GM18907 (cell line): ENCODE measurements around the gene COL6A1.
A peak's percentile ranks its signal among the peaks of the same experiment; 100 is the strongest.
"Not testable (repeated sequence)": the region's sequence is repeated elsewhere in the genome, so short reads cannot be mapped to it uniquely, and the experiment has no call there.

Experiments
- ATAC-seq: cut with Tn5 transposase; IDR thresholded peaks from one replicate; pipeline ENCODE4 v1.9.1; 2021; ENCODE audit warnings: mild to moderate bottlenecking, moderate library complexity; ENCODE audit not compliant: unreplicated experiment

COL6A1 gene

DNA sequence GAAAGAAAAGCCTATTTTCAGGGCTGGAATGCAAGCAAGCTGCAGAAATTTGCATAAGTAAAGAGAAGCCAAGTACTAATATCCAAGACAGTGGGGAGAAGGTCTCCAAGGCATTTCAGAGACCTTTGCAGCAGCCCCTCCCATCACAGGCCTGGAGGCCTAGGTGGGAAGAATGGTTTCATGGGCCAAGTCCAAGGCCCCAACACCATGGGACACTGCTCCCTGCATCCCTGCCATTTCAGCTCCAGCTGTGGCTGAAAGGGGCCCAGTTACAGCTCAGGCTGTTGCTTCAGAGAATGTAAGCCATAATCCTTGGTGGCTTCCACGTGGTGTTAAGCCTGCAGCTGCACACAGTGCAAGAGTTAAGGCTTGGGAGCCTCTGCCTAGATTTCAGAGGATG, 16.9 kb upstream of the COL6A1 start:
- ATAC-seq: no peak

DNA sequence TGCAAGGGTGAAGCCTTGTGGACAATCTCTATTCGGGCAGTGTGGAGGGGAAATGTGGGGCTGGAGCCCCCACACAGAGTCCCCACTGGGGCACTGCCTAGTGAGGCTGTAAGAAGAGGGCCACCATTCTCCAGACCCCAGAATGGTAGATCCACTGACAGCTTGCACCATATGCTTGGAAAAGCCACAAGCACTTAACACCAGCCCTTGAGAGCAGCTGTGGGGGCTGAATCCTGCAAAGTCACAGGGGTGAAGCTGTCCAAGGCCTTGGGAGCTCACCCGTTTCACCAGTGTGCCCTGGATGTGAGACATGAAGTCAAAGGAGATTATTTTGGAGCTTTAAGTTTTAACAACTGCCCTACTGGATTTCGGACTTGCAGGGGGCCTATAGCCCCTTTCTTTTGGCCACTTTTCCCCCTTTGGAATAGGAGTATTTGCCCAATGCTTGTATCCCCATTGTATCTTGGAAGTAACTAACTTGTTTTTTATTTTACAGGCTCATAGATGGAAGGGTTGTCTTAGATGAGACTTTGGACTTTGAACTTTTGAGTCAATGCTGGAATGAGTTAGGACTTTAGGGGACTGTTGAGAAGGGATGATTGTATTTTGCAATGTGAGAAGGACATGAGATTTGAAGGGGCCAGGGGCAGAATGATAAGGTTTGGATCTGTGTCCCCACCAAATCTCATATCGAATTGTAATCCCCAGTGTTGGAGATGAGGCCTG, 16.3 kb upstream of the COL6A1 start:
- ATAC-seq: no peak

DNA sequence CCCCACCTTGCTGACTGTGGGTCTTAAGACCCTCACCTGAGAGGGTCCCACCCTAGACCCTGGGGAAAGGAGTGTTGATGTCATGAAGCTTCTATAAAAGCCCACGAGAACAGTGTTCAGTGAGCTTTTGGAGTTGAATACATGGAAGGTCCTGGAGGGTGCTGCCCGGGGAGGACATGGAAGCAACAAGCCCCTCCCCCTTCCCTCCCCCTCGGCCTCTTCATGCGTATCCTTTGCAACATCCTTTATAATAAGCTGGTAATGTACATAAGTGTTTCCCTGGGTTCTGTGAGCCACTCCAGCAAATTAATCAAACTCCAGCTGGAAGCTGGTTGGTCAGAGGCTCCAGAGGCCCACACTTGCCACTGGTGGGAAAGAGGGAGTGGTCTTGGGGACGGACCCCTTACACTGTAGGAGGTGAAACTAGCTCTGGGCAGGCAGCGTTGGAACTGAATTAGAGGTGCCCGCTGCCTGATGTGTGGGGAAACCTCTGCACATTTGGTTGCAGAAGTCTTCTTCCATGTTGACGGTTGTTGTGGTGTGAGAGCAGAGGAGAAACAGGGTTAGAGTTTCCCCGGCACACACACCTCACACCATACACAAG, 14.7 kb upstream of the COL6A1 start:
- ATAC-seq: no peak

DNA sequence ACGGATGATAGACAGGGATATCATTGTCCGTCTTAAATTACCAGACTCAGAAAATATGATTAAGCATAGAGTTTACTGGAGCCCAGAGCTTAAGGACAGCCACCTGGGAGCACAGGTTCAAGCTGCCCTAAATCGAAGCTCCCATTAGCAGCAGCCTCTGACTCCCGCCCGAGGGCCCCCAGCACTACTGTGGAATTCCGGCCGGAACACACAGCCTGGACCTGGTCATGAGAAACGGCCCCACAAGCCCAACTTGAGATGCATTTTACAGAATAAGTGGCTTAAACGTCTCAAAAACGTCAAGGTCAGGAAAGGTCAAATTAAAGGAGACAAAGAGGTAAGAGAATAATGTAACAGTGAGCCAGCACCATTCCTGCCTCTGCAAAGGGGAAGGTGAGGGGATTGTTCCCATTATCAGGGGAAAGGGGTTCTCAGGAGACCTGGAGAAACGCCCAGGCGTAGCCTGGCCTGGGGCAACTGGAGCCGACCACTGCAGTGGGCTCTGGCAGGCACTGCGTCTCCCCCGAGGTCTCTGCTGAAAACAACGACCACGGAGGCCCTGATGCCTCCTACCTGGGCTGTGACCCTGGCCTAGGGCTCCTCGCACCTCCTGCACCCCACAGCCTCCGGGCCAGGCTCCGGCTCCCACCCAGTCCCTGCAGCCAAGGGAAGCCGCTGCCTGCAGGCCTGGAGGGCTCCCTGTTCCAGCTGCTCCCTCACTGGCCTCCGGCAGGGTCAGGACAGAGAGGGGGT, 11.5 kb upstream of the COL6A1 start:
- no peak for ATAC-seq

DNA sequence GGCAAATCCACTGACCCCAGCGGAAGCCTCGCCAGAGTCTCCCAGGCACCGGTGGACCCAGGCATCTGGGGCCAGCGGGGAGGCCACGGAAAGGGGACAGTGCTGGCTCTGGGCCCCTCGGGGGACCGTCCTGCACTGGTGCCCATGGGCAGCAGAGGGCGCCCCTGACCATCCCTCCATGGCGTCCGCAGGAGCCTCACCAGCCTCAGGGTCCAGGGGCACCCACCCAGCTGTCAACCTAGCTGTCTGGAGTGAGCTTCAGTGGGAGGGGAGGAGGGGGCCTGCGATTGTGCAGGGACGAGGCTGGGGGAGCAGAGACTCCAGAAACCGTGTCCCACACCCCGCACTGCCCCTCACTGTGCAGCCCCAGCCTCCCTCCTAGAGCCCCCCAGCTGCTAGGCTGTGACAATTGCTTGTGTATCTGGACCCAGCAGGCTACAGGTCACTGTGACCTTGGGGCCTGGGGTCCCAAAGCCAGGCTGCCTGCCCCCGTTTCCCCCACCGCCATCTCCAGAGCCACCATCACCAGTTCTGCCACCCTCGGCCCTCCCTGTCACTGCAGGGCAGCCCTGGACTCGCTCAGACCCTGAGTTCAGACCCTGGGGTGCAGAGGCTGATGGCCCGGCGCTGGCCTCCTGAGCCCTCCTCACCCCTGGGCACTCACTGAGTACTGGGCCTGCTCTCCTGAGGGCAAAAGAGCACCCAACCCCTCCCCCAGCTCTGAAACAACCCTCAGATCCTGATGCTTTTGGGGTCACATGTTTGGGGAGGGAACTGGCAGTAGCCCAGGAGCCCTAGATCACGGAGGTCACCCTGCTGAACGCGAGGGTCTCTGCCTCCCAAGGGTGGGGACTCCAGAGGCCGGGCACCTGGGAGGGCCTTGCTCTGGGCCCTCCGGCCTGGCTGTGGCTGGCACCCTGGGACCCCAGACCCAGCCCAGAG, 10.6 kb upstream of the COL6A1 start:
- ATAC-seq: no peak

DNA sequence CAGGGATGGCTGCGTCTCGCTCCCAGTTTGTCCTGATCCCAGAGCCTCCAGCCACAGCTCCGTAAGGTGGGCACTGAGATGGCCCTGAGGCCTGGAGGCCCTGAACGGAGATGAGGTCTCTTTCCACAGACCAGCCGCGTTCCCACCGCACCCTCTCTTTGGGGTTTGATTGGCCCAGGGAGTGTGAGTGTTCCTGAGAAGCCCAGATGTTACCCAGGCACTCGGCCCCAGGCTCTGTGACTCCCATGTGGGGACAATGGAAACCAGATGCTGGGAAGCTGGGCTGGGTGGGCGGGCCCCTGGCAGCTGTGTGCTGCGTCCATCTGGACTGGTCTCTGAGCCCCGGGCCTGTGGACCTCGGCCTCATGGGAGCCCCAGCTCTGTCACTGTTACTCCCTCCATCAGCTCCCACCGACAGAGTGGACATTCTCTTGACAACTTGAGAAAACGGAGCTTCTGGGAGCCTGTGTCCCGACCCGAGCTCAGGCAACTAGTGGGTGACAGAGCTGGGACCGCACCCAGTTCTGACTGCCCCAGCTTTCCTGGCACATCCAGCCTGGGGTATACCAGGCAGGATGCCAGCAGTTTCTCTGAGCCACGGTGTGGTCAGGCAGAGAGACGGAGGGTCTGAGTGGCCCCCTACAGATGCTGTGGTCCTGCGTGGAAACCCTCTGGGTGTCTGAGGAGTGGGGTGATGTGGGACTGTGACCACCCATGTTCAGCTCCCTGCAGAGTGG, 9.8 kb upstream of the COL6A1 start:
- no peak for ATAC-seq

DNA sequence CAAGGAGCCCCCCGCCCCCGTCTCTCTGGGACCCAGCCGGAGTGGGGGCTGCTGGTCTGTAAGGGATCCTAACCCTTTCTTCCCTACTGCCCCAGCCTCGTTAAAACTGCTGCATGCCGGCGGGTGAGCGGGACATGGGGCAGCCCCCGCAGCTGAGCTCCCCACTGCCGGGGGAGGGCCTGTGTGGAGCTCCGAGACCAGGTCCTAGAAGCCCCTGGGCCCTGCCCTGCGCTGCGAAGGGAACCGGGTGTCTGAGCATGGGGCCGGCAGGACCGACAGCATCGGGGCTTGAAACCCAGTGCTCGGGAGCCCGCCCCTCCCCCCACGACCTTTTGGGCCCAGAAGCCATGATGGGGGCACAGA, 9.2 kb upstream of the COL6A1 start:
- no peak for ATAC-seq

DNA sequence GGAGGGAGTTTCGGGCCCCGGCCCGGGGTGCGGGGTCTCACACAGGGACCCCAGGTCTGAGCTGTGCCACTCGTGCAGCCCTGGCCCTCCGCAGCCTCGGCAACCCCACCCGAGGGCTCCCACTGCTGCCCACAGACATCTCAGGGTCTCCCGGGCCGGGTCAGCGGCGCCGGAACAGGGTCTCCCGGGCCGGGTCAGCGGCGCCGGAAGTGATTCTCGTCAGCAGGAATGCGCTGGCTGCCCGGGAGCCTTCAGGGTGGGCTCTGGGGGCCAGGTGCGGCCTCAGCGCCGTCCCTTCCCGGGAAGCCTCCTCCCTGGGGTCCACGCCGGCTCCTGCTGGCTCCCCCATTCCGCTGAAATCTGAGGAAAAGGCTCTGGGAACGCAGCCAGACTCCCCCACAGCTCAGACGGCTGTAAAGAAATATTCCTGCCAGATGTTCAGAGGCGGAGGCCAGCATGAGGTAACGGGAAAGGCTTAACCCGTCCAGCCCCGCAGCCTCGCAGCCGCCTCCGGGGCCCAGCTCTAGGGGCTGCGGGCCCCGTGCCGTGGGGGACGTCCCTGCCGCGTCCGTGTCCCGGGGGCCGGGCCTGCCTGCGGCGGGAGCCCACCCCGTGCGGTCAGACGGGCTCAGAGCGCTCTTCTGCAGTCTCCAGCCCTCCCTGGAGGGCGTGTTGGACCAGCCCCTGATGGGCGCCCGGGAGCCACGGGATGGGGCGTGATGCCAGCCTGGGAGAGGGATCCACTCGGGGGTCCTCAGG, 8.7 kb upstream of the COL6A1 start:
- ATAC-seq: no peak

DNA sequence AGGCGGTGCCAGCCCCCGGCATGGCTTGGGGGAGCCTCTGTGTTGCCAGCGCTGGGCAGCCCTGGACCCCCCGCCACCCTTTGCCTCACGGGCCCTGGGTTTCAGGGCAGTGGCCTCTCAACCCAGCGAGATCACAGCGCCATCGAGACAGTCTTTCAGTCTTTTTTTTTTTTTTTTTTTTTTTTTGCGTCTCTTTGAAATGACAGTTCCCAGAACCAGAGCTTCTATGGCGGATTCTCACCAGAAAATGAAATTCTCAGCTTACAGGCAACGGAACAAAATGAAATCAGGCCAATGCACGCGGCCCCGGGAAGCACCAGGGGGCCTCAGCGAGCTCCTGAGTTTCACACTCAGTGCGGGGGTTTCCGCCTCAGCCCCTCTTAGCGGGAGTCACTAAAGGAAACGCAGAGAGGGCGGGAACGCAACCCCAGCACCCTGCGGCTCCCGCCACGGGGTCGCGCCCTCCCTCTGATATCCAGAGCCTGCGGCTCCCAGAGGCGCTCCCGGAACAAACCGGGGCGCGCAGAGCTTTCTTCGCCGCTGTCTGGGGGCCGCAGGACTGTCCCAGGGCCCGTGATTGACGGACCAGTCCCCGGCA, 8.0 kb upstream of the COL6A1 start:
- peak; percentile 62 for ATAC-seq

DNA sequence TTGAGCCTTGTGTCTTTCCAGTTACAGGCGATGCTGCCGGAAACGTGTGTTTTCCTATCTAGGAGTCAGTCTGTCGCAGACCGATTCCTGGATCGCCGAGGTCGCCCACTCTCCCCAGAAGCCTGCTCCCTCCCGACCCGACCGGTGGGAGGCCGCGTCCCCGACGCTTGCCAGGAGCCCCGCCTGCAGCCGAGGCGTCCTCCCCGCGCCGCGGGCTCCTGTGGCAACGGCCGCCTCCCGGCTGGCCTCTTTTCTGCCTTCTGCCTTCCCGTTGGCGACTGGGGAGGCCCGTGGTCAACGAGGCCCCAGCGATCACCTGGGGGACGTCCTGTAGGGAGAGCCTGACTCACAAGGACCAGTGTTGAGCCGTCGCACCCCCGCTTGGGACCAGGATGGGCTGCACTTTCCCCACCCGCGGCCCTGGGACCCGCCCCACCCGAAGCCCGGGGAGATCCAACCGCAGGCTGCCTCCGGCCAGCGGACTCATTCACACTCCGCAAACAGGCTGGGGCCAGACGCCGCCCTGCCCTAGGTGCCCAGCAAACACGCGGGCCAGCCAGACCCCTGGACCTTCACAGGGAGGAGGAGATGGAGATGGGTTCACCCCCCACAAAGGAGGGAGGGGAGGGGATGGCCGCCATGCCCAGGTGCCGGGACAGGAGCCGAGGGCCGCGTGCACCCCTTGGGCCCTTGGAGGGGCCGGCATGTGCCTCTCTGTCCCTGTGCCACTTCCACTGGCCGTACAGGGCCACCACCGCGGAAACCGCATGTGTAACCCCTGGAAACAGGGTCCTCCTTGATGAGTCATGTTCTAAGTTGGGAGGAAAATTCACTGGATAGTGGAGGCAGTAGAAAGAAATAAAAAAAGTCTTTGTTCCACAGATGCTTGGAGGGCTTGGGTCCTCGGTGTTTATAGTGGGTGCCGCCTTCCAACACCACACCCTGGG, 7.2 kb upstream of the COL6A1 start:
- peak; percentile 23 for ATAC-seq

DNA sequence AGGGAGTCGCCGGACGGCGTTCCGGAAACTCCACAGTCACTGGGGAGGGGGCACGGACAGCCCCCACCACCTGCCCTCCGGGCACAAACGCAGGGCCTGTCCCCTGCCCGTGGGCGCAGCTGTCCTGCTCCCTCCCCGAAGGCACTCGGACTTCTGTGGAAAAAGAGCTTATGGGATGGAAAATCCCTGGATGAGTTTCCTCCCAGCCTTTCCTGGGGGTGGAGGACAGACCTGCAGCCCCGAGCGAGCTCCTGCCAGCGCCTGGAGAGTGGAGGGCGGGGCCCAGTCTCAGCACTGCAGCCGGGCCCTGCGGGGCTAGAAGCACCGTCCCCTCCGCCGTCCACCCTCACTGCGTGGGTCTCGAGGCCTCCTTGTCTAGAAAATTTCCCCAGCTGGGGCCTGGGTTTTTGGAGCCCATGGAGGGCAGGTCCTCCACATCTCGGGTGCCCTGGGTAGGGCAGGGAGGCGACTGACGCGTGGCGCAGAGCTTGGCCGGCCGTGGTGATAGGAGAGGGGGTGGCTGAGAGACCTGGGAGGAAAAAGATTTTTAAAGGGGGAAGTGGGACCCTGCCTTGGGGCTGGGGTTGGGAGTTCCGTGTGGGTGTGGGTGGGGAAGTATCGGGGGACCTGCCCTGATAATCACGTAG, 6.4 kb upstream of the COL6A1 start:
- ATAC-seq: no peak

DNA sequence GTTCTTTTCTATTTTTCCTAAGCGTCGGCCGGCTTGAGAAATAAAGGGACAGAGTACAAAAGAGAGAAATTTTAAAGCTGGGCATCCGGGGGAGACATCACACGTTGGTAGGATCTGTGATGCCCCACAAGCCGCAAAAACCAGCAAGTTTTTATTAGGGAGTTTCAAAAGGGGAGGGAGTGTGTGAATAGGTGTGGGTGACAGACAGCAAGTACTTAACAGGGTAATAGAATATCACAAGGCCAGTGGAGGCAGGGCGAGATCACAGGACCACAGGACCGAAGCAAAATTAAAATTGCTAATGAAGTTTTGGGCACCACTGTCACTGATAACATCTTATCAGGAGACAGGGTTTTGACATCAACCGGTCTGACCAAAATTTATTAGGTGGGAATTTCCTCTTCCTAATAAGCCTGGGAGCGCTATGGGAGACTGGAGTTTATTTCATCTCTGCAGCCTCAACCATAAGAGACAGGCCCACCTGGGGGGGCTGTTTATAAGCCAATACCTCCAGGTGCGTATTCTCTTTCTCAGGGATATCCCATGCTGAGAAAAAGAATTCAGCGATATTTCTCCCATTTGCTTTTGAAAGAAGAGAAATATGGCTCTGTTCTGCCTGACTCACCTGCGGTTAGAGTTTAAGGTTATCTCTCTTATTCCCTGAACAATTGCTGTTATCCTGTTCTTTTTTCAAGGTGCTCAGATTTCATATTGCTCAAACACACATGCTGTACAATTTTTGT, 5.7 kb upstream of the COL6A1 start:
- ATAC-seq: not testable (repeated sequence)

DNA sequence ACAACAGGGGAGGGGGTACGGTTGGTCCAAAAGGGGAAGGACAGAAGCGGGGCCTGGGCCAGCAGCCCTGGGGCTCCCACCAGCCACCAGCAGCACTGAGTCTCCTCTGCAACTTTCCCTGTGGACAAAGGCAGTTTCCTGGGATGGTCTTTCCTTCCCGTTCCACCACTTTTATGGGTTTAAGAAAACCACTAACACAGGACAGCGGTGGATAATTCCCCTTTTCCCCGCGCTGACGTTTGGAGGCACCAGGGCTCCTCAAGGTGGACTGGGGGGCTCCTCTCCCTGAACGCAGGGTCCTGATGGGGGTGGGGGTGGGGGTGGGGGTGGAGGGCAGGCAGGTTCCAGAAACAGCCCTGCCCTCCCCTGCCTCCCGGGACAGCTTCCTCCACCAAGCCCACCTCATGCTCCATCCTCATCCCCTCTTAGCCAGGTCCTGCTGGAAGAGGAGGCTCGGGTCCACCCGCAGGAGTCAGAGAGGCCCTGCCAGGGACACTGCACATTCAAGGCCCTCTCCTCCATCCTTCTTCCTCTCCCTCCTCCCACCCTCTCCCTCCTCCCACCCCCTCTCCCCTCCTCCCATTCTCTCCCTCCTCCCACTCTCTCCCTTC, 4.8 kb upstream of the COL6A1 start:
- ATAC-seq: no peak

DNA sequence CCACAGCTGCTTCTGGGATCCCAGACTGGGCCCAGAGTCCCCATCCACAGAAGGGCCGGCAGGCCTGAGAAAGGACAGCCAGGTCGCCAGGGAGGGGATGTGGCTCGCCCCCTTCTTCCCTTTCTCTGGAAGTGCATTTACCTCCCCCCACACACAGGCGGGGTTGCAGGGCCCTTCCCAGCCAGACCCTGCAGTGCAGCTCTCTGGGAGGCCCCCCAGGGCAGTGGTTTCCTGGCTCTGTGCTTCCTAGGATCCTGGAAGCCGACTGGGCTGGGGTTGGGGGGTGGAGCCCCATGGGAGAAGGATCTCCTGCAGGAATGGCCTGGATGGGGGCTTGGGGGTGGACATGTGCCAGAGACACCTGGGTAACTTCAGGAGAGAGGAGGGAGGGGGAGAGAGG, 4.2 kb upstream of the COL6A1 start:
- ATAC-seq: no peak

DNA sequence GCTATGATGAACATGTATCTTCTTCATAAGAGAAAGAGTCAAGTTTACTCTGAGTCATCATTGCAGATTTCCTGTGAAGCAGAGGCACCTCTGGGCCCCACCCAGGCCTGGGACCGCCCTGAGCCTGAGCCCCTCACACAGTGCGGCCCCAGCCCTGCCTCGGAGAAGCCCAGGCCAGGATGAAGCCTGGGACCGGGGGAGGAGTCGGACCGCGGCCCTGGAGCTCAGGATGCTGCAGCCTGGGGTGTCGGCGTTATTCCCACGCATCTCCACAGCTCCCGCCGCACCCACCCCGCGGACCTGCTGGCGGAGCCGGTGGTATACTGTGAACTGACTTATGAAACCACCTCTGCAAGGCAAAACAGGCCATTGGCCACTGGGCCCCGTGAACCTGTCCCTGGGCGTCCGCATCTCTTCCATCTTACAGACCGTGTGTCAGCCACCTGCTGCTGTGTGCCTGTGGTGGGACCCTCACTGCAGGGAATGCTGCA, 2.4 kb upstream of the COL6A1 start:
- ATAC-seq: no peak

DNA sequence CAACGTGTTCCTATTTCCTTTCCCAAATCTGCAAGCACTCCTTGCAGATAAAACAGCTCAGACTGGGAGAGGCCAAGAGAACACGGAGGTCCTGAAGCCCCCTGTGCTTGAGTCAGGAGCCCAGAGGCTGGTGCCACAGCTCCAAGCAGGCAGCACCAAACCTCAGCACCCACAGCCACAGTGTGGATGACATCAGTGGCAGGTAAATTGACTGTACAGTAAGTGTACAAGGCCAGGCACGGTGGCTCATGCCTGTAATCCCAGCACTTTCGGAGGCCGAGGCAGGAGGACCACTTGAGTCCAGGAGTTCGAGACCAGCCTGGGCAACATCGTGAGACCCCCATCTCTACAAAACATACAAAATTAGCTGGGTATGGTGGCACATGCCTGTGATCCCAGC, 1.9 kb upstream of the COL6A1 start:
- ATAC-seq: no peak
